Ishikawa (cell line): ENCODE measurements around the gene MLLT1.

Experiments
- CEBPB ChIP-seq: IDR thresholded peaks from 2 replicates; pipeline ENCODE4 v1.6.1; 2012
- CREB1 ChIP-seq: IDR thresholded peaks from 2 replicates; pipeline ENCODE4 v1.6.1; 2012; ENCODE audit warnings: low read depth
- EGR1 ChIP-seq: IDR thresholded peaks from 2 replicates; pipeline ENCODE4 v1.6.1; 2012
- EP300 ChIP-seq: IDR thresholded peaks from 2 replicates; pipeline ENCODE4 v1.6.1; 2012; ENCODE audit warnings: borderline replicate concordance
- FOXM1 ChIP-seq: IDR thresholded peaks from 2 replicates; pipeline ENCODE4 v1.6.1; 2012; ENCODE audit warnings: low read depth, borderline replicate concordance
- MAX ChIP-seq: IDR thresholded peaks from 2 replicates; pipeline ENCODE4 v1.6.1; 2012
- NFIC ChIP-seq: IDR thresholded peaks from 2 replicates; pipeline ENCODE4 v1.6.1; 2012
- RAD21 ChIP-seq: IDR thresholded peaks from 2 replicates; pipeline ENCODE4 v1.6.1; 2012; ENCODE audit warnings: low read depth
- REST ChIP-seq: IDR thresholded peaks from 2 replicates; pipeline ENCODE4 v1.6.1; 2012; ENCODE audit warnings: low read depth, mild to moderate bottlenecking
- TAF1 ChIP-seq: IDR thresholded peaks from 2 replicates; pipeline ENCODE4 v1.6.1; 2012; ENCODE audit warnings: low read depth, mild to moderate bottlenecking
- TCF12 ChIP-seq: IDR thresholded peaks from 2 replicates; pipeline ENCODE4 v1.6.1; 2012; ENCODE audit warnings: low read depth
- TEAD4 ChIP-seq: IDR thresholded peaks from 2 replicates; pipeline ENCODE4 v1.6.1; 2012
- YY1 ChIP-seq: IDR thresholded peaks from 2 replicates; pipeline ENCODE4 v1.6.1; 2012; ENCODE audit warnings: low read depth
- ZBTB7A ChIP-seq: IDR thresholded peaks from 2 replicates; pipeline ENCODE4 v1.6.1; 2012; ENCODE audit warnings: low read depth
- TF ChIP-seq, protein P1 (sequence below): IDR thresholded peaks from 2 replicates; pipeline ENCODE4 v1.6.1; 2012

Gene MLLT1

GRCh38 chr19:6279620-6279930 is 200 bp downstream of the MLLT1 start:
- TF ChIP-seq TEAD4 (no peak), CREB1 (no peak), RAD21 (no peak), YY1 (no peak), REST (no peak), TCF12 (no peak), FOXM1 (no peak), MAX (no peak), EGR1 (no peak)
- TF ChIP-seq, protein P1, sequence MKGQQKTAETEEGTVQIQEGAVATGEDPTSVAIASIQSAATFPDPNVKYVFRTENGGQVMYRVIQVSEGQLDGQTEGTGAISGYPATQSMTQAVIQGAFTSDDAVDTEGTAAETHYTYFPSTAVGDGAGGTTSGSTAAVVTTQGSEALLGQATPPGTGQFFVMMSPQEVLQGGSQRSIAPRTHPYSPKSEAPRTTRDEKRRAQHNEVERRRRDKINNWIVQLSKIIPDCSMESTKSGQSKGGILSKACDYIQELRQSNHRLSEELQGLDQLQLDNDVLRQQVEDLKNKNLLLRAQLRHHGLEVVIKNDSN: no peak

DNA sequence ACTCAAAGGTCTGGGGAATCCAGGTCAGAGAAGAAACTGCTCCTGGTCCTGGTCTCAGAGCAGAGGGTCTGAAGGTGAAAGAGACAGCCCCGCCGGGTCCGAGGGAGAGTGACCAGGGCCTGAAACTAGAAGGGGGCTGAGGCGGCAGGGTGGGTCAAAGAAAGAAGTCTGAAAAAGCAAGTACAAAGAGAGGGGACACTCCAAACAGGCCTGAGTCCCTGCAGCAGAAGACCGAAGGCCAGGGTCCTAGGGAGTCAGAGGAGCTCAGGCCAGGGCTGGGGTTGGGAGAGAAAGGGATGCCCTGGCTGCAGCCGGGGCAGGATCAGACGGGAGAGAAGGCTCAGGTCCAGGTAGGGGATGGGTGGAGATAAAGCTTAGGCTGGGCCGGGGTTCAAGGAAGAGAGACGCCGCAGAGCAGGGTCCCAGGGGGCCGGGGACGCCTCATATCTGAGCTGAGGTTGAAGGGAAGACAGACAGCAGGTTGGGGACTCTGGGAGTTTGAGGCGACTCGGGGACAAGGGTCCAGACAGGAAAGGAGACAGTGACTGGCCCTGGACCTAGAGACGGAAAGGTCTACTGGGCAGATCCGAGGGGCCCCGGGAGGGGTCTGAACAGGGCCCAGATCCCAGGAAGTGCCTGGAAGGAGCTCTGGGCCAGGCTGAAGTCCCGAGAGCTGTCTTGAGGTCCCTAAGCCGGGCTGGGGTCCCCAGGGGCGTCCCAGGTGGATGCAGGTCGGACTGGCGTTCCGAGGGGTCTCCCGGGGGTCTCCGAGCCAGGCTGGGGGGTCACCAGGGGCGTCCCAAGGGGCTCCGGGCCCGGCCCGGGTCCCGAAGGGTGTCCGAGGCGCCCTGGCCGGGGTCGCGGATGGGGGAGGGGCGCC is 795 bp downstream of the MLLT1 start:
- TF ChIP-seq, protein P1: no peak
- TF ChIP-seq TAF1 (0 out of 2 replicates have a peak, but pooled peaks have one; percentile 6), MAX (no peak), RAD21 (no peak), EP300 (no peak), NFIC (no peak), CEBPB (no peak), EGR1 (no peak), FOXM1 (no peak), TCF12 (no peak), ZBTB7A (peak; percentile 94), CREB1 (no peak), TEAD4 (no peak)

- TF ChIP-seq CREB1: no peak
- no peak for TF ChIP-seq NFIC
- TF ChIP-seq MAX: no peak
- no peak for TF ChIP-seq TAF1
- no peak for TF ChIP-seq EGR1
- TF ChIP-seq REST: no peak
- no peak for TF ChIP-seq YY1
- no peak for TF ChIP-seq TEAD4
- TF ChIP-seq EP300: no peak
- TF ChIP-seq CEBPB: no peak
- TF ChIP-seq ZBTB7A: no peak
- TF ChIP-seq TCF12: no peak
- TF ChIP-seq, protein P1: no peak
- no peak for TF ChIP-seq RAD21
- TF ChIP-seq FOXM1: no peak
These were observed 1.7 kb downstream of the MLLT1 start for GRCh38 chr19:6278051-6278450.

DNA sequence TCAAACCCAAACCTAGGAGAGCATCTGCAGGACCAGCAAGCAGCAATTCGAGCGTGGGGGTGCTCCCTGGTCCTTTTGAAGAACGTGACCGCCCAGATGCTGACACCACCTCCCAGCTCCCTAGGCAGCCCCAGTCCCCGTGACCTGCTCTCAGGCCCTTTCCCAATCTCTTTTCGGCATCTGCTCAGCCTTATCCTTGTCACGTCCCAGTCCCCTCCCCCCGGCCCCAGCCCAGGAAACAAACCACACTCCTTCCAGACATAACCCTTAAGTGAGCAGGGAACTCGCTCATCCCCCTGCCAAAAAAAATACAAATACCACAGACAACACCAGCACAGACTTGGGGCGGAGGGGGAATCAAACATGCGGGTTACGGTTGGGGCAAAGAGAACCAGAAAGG is 3.3 kb downstream of the MLLT1 start:
- TF ChIP-seq, protein P1: no peak
- TF ChIP-seq MAX: no peak
- TF ChIP-seq EP300: no peak
- no peak for TF ChIP-seq FOXM1
- TF ChIP-seq ZBTB7A: no peak
- no peak for TF ChIP-seq TCF12
- no peak for TF ChIP-seq TAF1
- TF ChIP-seq NFIC: no peak
- TF ChIP-seq CEBPB: no peak
- TF ChIP-seq TEAD4: no peak
- TF ChIP-seq EGR1: no peak
- TF ChIP-seq CREB1: no peak
- no peak for TF ChIP-seq REST
